ENCODE data around the gene OSTF1. TPM values are rescaled to one million over a fixed set of nuclear protein-coding genes. Genes with fewer than 3 reads are reported as not detected.

Gene OSTF1
- total RNA-seq, 6 experiments from 2014 or later = 19.7 to 34.6 (median 24.7) TPM

- TF ChIP-seq CTCF (IDR thresholded peaks at IDR 0.05) (no peak), POLR2A (IDR thresholded peaks at IDR 0.05) (no peak)
- Histone ChIP-seq H3K4me3 (no peak overlapping the region), H3K27me3 (no peaks in the 10 kb centered on the region), H3K9me3 (no peaks in the 10 kb centered on the region), H3K36me3 (no peaks in the 10 kb centered on the region), H3K27ac (no peak overlapping the region), H3K4me1 (peaks cover 0 to 6% (median 2%) of the 10 kb centered on the region in 4 donors)
- DNase-seq (no peak), ATAC-seq (peak in 3 of 4 donors; percentile 13 to 44 (median 23))
- intact Hi-C loops (cut with DNase I) = no loop called here
- WGBS (ENCODE audit: insufficient coverage, low coverage, low lambda C conversion rate, missing lambda C conversion rate) = 56% methylated on average over 6 of the region's 6 CpGs
Measured at GRCh38 chr9:75106857-75107256, 18.5 kb downstream of the OSTF1 start.

GRCh38 chr9:75108571-75108970, 20.3 kb downstream of the OSTF1 start:
- Histone ChIP-seq H3K4me3 (no peak overlapping the region), H3K4me1 (peaks cover 0 to 6% (median 2%) of the 10 kb centered on the region in 4 donors), H3K9me3 (no peaks in the 10 kb centered on the region), H3K27ac (peak overlapping the region in 1 of 3 donors; percentile 6), H3K36me3 (no peaks in the 10 kb centered on the region), H3K27me3 (no peaks in the 10 kb centered on the region)
- intact Hi-C loops (cut with DNase I) = no loop called here
- WGBS (ENCODE audit: insufficient coverage, low coverage, low lambda C conversion rate, missing lambda C conversion rate) = 31% methylated on average over 4 of the region's 4 CpGs
- ATAC-seq = peak; percentile 66 to 84 (median 74)
- TF ChIP-seq POLR2A (IDR thresholded peaks at IDR 0.05) (no peak), CTCF (IDR thresholded peaks at IDR 0.05) (no peak)
- DNase-seq = peak in 2 of 3 donors; percentile 55 to 69

GRCh38 chr9:75109210-75109839, 21.0 kb downstream of the OSTF1 start:
- no peak overlapping the region for H3K4me3 ChIP-seq
- H3K27ac ChIP-seq = peak overlapping the region in 1 of 3 donors; percentile 6
- peaks cover 0 to 6% (median 2%) of the 10 kb centered on the region in 4 donors for H3K4me1 ChIP-seq
- DNase-seq (no peak), ATAC-seq (peak in 1 of 4 donors; percentile 34)
- 86% methylated on average over 5 of the region's 7 CpGs for WGBS (ENCODE audit: insufficient coverage, low coverage, low lambda C conversion rate, missing lambda C conversion rate)
- TF ChIP-seq CTCF (IDR thresholded peaks at IDR 0.05) (no peak), POLR2A (IDR thresholded peaks at IDR 0.05) (no peak)
- intact Hi-C loops (cut with DNase I) = no loop called here
- H3K9me3 ChIP-seq = no peaks in the 10 kb centered on the region
- H3K27me3 ChIP-seq = no peaks in the 10 kb centered on the region
- no peaks in the 10 kb centered on the region for H3K36me3 ChIP-seq

- no peaks in the 10 kb centered on the region for H3K9me3 ChIP-seq
- ATAC-seq (peak; percentile 14 to 34 (median 24)), DNase-seq (no peak)
- peaks cover 0 to 6% (median 2%) of the 10 kb centered on the region in 4 donors for H3K4me1 ChIP-seq
- 42% methylated on average over 4 of the region's 5 CpGs for WGBS (ENCODE audit: insufficient coverage, low coverage, low lambda C conversion rate, missing lambda C conversion rate)
- no peak overlapping the region for H3K4me3 ChIP-seq
- no peaks in the 10 kb centered on the region for H3K27me3 ChIP-seq
- intact Hi-C loops (cut with DNase I) = no loop called here
- no peaks in the 10 kb centered on the region for H3K36me3 ChIP-seq
- TF ChIP-seq CTCF (IDR thresholded peaks at IDR 0.05) (no peak), POLR2A (IDR thresholded peaks at IDR 0.05) (no peak)
- H3K27ac ChIP-seq = no peak overlapping the region
Measured at GRCh38 chr9:75111019-75111622, 22.8 kb downstream of the OSTF1 start.
